NOMO-1 treated with dmso at 0.1 percent for 144 hours (cell line): ENCODE data around the gene RHOF.
A peak's percentile ranks its signal among the peaks of the same experiment; 100 is the strongest.

ENCODE experiments used
- DNase-seq: peaks from one replicate; lab custom pipeline; 2025; ENCODE audit not compliant: unreplicated experiment; lab: John Stamatoyannopoulos, UW

The RHOF gene

DNA sequence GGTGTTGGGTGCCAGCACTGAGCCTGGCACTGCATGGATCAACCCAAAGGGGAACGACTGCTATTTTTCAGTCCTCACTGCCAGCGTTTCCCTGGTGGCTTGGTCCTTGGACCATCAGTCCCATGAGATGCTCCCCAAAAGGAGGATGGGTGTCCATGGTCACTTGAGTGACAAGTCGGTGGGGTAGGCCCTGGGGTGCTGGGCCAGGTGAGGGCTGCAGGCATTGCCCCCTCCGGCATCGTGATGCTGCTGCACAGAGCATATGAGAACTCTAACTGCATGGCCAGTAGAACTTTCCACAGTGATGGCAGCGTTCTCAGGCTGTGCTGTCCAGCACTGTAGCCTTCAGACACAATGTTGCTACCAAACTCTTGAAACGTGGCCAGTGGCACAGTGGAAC is 26.6 kb upstream of the RHOF start:
- no peak for DNase-seq

DNA sequence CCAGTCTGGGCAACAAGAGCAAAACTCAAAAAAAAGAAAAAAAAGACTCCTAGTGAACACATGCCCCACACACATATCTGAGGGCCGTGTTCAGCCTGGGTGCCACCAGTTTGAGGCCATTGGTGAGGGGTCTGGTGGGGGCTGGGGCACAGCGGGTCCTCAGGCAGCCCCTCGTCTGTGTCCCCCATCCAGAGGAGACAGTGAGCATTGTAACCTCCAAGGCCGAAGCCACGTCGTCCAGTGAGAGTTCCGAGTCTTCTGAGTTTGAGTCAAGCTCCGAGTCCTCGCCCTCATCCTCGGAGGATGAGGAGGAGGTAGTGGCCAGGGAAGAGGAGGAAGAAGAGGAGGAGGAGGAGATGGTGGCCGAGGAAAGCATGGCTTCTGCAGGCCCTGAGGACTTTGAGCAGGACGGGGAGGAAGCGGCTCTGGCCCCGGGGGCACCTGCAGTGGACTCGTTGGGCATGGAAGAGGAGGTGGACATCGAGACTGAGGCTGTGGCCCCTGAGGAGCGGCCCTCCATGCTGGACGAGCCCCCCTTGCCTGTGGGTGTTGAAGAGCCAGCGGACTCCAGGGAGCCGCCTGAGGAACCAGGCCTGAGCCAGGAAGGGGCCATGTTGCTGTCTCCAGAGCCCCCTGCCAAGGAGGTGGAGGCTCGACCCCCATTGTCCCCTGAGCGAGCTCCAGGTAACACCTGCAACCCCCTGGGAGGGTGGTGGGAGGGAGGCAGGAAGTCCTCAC is 25.9 kb upstream of the RHOF start:
- DNase-seq: no peak

DNA sequence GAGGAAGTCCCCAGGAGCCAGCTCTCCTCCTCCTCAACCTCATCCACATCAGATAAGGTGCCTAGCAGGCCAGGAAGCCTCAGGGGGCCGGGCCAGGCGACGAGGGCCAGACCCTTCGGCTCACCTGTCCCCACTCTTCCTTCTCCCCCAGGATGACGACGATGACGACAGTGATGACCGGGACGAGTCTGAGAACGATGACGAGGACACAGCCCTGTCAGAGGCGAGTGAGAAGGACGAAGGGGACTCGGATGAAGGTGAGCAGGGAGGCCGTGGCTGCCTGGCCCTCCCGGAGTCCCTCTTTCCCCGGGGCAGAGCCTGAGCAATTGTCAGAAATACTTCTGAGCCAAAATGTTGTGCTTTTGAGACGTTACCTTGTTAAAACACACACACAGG is 24.2 kb upstream of the RHOF start:
- DNase-seq: no peak

DNA sequence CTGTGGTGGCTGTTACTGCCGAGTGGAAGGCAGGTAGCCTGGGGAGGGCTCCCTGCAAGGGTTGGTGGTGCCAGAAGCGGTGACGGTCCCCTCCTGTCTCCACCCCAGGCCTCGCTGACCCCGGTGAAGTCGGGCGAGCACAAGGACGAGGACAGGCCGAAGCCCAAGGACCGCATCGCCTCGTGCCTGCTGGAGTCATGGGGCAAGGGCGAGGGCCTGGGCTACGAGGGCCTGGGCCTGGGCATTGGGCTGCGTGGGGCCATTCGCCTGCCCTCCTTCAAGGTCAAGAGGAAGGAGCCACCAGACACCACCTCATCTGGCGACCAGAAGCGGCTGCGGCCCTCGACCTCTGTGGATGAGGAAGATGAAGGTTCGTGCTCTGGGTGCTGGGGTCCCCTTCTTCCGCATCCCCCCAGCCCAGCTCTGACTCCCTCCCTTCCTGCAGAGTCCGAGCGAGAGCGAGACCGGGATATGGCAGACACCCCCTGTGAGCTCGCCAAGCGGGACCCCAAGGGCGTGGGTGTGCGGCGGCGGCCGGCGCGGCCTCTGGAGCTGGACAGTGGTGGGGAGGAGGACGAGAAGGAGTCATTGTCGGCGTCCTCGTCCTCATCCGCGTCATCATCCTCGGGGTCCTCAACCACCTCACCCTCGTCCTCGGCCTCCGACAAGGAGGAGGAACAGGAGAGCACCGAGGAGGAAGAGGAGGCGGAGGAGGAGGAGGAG is 23.6 kb upstream of the RHOF start:
- no peak for DNase-seq

DNA sequence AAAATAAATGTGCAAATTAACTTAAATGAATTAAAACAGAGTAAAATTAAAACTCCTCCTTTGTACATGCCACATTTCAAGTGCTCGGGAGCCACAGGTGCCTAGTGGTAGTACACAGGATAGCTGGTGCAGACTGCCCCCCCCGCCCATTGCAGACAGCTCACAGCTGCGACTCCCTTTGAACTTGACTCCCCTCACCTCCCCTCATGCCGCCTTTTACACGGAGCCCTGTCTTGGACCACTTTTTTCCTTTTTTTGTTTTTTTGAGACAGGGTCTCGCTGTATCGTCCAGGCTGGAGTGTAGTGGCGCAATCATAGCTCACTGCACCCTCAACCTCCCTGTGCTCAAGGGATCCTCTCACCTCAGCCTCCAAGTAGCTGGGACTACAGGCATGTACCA is 21.8 kb upstream of the RHOF start:
- DNase-seq: no peak

DNA sequence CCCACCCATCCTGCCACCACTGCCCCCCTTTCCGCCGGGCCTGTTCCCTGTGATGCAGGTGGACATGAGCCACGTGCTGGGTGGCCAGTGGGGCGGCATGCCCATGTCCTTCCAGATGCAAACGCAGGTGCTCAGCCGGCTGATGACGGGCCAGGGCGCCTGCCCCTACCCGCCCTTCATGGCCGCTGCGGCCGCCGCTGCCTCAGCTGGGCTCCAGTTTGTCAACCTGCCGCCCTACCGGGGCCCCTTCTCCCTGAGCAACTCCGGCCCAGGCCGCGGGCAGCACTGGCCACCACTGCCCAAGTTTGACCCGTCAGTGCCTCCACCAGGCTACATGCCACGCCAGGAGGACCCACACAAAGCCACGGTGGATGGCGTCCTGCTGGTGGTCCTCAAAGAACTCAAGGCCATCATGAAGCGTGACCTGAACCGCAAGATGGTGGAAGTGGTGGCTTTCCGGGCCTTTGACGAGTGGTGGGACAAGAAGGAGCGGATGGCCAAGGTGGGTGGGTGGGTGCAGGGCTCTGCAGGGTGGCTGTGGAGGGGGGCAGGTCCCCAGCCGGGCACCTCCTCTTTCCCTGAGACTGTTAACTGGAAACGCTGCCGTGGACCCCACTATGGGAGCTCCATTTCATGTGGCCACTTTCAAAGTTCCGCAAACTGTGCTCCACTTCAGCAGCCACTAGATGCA is 21.1 kb upstream of the RHOF start:
- no peak for DNase-seq

DNA sequence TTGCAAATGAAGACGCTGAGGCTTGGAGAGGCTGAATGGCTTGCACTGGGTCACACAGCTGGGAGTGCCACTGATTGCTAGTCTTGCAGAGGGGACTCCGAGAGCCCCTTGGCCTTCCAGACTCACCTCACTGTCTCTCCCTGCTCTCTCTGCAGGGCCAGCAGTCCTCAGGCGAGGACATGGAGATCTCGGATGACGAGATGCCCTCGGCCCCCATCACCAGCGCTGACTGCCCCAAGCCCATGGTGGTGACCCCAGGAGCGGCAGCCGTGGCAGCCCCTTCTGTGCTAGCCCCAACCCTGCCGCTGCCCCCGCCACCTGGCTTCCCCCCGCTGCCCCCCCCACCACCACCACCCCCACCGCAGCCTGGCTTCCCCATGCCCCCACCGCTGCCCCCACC is 20.5 kb upstream of the RHOF start:
- DNase-seq: no peak

DNA sequence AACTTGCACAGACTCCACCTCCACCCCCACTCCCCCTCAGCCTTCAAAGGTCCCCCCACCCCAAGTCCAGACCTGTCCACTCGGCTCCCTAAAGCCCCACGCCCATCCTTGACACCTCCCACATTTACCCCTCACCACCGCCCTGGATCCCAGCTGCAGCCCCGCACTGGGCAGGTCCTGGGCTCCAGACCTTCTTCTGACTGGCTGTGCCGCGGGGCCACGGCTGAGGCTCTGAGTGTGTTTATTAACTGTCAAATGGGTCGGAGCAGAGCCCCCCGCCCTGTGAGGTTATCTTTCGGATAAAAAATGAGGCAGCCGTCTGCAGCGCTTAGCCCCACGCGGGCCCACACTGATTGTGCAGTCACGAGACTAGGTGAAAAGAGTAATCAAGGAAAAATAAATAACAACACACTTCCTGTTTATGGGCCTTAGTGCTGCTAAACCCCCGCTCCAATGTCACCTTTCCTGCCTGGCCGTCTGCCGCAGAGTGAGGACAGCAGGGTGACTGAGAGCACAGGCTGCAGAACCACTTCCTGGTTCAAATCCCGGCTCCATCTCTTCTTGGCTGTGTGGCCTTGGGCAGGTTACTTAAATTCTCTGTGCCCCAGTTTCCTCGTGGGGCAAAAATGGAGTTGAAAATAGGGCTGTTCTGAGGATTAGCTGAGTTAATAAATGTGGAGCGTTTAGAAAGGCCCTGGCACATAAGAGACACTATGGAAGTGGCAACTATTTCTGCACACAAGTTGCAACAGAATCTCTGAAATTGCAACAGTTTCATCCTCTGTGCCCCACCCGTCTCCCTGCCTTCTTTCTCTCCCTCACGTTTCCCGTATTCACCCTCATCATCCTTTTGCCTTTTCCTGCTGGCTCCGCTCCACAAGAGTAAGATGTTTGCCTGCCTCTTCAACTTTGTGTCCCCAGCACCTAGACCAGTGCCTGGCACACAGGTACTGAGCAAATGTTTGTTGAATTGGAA is 19.7 kb upstream of the RHOF start:
- DNase-seq: peak; percentile 44

DNA sequence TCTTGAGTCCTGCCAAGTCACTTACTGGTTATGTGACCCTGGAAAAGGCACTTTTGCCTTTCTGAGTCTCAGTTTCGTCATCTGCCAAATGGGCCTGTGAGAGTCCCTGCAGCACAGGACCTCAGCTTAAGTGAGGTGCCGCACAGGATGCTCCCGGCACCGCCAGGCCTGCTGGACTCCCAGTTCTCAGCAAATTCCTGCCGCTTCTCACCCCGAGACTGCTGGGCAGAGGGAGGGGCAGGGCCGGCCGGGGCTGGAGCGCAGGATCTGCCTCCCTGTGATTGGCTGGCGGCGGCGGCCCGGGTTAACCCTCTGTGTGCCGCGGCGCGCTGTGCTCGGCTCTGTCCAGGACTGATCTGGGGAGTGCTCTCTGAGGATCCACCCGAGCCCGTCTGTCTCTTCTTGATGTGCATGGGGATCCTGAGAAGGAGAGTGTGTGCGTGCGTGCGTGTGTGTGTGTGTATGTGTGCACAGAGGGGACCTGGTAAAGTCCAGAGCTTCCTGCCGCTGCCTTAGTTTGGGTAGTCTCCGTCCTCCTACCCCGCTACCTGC is 18.9 kb upstream of the RHOF start:
- DNase-seq: peak; percentile 24

DNA sequence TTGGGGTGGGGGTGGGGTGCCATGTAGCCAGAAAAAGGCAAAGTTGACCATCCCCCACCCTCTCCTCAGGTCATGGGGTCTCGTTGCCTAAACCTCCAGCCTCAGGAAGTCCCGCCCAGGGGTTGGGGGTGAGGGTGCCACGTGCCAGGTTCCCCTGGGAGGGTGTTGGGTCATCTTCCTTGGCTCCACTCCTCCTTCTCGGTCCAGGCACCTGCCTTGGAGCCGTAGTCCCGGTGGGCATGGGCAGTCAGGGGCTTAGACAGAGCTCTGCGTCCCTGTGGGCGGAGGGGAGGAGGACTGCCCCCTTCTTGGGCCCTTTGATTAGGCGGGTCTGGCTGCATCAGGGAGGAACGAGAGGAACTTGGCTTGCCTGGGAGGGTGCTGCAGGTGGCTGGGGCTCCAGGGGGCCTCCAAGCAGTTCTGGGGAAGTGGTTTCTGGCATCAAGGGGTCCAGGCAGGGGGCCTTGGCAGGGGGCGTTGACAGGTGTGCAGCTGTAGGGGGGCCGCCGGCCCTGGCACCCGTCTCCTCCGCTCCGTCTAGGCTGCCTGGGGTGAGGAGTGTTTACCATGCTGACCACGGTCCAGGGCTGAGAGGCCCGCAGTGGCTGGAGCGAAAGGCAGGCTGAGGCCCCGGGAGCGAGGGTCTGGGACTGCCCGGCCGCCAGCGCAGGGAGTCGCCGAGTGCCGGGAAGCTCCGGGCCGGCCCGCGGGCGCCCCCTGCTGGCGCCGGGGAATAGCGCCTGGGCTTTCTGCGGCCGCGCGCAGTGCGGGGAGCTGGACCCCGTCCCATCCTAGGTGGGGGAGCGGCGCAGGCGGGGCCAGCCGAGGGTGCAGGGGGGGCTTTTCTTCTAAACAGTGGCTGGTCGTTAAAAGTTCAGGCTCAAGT is 18.2 kb upstream of the RHOF start:
- peak; percentile 57 for DNase-seq

DNA sequence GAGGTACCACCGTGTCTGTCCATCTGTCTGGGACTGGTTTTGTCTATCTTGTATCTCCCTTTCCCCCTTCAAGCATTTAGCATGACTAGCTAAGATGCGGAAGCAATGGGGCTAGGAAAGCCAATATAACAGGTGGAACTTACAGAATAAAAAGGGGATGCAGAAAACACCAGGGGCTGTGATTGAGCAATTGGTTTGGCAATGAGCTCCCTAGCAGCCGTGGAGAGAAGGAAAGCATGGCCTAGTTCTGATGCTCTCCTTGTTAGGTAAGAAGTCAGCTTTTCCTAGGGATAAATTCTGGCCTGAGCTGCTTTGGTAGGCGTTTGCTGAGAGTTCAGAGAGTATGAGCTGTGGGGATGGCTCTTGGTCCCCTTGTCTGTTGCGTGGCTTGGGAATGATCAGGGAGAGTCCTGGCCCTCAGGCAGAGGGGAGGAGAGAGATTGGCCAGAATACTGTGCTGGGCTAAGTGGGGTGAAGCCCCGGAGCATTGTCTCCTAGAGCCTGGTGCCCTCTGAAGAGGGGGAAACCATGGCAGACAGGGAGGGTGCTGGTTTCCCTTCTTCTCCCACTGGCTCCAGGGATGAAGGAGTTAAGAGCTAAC is 17.4 kb upstream of the RHOF start:
- no peak for DNase-seq

DNA sequence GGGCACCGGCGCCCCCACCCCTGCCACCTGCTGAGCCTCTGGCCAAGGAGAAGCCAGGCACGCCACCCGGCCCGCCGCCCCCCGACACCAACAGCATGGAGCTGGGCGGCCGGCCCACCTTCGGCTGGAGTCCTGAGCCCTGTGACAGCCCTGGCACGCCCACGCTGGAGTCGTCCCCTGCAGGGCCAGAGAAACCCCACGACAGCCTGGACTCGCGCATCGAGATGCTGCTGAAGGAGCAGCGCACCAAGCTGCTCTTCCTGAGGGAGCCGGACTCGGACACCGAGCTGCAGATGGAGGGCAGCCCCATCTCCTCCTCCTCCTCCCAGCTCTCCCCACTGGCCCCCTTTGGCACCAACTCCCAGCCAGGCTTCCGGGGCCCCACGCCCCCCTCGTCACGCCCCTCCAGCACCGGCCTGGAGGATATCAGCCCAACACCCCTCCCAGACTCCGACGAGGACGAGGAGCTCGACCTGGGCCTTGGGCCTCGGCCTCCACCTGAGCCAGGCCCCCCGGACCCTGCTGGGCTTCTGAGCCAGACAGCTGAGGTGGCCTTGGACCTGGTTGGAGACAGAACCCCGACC is 16.8 kb upstream of the RHOF start:
- no peak for DNase-seq

DNA sequence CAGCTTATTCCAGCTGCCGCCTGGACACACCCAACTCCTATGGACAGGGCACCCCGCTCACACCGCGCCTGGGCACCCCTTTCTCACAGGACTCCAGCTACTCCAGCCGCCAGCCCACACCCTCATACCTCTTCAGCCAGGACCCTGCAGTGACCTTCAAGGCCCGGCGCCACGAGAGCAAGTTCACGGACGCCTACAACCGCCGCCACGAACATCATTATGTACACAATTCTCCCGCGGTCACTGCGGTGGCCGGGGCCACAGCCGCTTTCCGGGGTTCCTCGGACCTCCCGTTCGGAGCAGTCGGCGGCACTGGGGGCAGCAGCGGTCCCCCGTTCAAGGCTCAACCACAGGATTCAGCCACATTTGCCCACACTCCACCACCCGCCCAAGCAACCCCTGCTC is 16.2 kb upstream of the RHOF start:
- no peak for DNase-seq

DNA sequence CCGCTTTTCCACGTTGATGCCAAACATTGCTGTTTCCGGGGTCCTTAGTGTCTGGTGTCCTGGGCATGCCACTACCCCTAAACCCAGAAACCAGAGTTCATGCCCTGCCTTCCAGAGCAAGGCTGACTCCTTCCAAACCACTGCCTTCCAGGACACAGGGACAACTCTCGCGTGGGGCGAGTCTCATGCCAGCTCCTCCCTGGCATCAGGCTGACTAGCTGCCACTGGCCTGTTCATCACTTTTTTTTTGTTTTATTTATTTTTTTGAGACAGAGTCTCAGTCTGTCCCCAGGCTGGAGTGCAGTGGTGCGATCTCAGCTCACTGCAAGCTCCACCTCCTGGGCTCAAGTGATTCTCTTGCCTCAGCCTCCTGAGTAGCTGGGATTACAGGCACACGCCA is 15.1 kb upstream of the RHOF start:
- DNase-seq: no peak

DNA sequence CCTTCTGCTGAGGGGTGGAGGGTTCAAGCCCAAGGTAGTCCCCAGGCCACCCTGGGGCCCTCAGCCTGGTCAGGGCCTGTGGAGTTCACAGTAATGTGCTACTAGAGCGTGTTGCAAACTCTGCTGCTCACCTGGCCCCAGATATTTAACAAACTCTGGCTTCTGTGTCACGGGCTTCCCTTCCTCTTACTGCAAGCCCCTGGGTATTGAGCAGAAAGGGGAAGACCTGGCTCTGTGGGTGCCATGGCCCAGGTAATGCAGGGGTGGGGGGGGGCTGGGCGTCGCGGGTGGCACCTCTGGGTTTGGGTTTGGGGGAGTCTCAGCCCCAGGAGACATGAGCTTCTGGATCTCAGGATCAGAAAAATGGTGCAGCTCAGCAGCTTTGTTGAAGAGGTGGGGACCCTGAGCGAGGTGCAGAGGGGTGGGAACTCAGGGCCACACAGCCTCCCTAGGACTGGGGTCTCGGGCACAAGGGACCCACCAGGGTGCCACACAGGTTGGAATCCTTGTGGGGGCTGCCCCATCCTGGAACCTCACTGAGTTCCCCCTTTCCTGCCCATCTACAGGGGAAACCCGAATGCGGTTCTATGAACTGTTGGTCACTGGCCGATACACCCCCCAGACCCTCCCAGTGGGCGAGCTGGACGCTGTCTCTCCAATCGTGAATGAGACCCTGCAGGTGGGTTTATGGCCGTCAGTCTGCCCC is 14.3 kb upstream of the RHOF start:
- DNase-seq: no peak

DNA sequence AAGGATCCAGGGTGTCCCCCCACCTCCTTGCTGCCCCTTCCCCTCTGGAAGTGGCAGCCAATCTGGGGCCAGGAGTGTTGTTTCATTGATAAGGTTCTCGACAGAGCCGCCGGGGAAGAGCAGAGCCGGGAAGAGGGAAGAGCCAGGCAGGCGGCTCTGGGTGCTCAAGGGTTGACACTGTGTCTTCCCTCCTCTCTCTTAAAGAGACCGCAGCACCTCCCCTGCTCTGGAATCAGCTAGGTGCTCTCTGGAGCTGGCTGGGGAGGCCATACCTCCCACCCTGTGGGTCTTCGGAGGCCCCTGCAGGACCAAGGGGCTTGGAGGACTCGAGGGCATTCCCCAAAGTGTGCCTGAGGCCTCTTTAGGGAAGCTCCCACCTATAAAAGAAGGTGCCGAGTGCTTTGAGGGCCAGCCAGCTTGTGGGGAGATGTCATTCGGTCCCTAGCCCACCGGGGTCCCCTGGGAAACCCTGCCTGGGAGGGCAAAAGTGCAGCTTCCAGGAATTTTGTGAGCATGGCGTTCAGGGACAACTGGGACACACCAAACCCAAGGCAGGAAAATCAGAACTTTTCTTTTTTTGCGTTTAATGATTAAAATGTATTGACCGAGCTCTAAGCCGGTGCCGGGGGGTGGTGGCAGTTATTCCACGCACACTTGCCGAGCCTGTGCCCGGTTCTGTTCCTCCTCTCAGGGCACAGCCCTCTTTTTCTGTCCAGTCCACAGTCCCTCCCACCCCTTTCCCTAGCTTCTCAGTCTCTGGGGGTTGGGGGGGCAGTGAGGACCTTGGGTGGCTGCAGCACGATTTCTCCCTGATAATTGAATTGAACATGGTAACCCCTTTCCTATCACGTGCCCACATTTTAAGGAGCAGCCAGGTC is 13.3 kb upstream of the RHOF start:
- no peak for DNase-seq

DNA sequence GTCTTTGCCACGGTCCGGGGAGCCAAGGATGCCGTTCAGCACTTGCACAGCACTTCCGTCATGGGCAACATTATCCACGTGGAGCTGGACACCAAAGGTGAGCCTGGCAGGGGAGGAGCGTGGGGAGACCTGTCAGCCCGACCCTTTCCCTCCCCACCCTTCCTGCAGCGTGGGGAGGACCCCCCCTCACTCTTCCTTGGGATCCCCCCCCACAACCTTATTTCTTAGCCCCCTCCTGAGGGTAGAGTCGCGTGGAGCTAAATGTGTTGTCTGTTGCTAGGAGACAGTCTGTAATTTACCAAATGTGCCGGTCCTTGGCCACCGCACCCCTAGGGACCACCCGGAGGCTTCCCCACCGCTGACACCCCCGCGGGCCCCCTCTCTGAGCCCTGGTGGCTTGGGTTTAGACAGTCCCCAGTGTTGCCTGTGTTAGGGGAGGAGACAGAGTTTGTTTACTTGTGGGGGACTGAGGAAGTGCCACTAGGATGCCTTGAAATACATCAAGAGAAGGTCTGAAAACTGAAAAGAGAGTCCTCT is 12.6 kb upstream of the RHOF start:
- DNase-seq: no peak
